CD14-positive monocyte (primary cell): Measurements from ENCODE around the gene ASMTL. TPM values are rescaled to one million over a fixed set of nuclear protein-coding genes. Genes with fewer than 3 reads are reported as not detected.

Source experiments
- DNase-seq, 3 donors: peaks; one replicate each; pipeline ENCODE4 v3.0.0-alpha.2; 2011 to 2022
- H2AFZ ChIP-seq: 2 replicates; pipeline ENCODE4 v1.6.0; 2012; ENCODE audit warnings: mild to moderate bottlenecking, low read depth, low read length, inconsistent platforms; ENCODE audit not compliant: insufficient read depth, poor library complexity, severe bottlenecking
- H3K27ac ChIP-seq, 2 donors: 1 replicate in 1 of 2; 2 replicates in 1 of 2; pipeline ENCODE4 v1.5.1; 2012 to 2013; ENCODE audit warnings: low read length in 2 of 2, control low read depth in 1 of 2, inconsistent platforms in 1 of 2, low read depth in 1 of 2, mild to moderate bottlenecking in 1 of 2
- H3K27me3 ChIP-seq, 2 donors: one replicate each; pipeline versions ENCODE4 v1.6.0 to v1.6.1; 2011 to 2013; ENCODE audit warnings: low read length in 2 of 2; ENCODE audit not compliant: control insufficient read depth in 2 of 2, insufficient read depth in 2 of 2
- H3K36me3 ChIP-seq, 2 donors: replicated peaks in 1 of 2; 1 replicate in 1 of 2; 2 replicates in 1 of 2; pipeline versions ENCODE4 v1.5.1 to v1.6.1; 2012 to 2013; ENCODE audit warnings: low read length in 2 of 2, control low read depth in 1 of 2, inconsistent platforms in 1 of 2, mild to moderate bottlenecking in 1 of 2; ENCODE audit not compliant: insufficient read depth in 2 of 2, control insufficient read depth in 1 of 2
- H3K4me1 ChIP-seq, 2 donors: 1 replicate in 1 of 2; 2 replicates in 1 of 2; pipeline versions ENCODE4 v1.5.1 to v1.6.1; 2012 to 2013; ENCODE audit warnings: low read length in 2 of 2, control low read depth in 1 of 2, inconsistent platforms in 1 of 2, mild to moderate bottlenecking in 1 of 2, moderate library complexity in 1 of 2; ENCODE audit not compliant: insufficient read depth in 2 of 2, control insufficient read depth in 1 of 2
- H3K4me2 ChIP-seq: replicated peaks from 2 replicates; pipeline ENCODE3; 2012; ENCODE audit warnings: low read length, moderate library complexity, mild to moderate bottlenecking; ENCODE audit not compliant: poor library complexity, severe bottlenecking; ENCODE audit errors: extremely low read depth
- H3K4me3 ChIP-seq, 3 experiments: fragments of 200-600 bp in 1 of 3; sonication (generic) in 1 of 3; replicated peaks in 1 of 3; 1 replicate in 2 of 3; 2 replicates in 1 of 3; pipeline ENCODE4 v1.5.1; 2011 to 2013; ENCODE audit warnings: low read length in 3 of 3, mild to moderate bottlenecking in 3 of 3, control low read depth in 2 of 3, low read depth in 2 of 3, inconsistent platforms in 1 of 3, moderate library complexity in 1 of 3
- H3K79me2 ChIP-seq: 2 replicates; pipeline ENCODE4 v1.6.0; 2012; ENCODE audit warnings: mild to moderate bottlenecking, control low read depth, inconsistent platforms, low read length, moderate library complexity; ENCODE audit not compliant: insufficient read depth
- H3K9ac ChIP-seq: 2 replicates; pipeline ENCODE4 v1.6.0; 2017; ENCODE audit warnings: low read length, mild to moderate bottlenecking; ENCODE audit not compliant: insufficient read depth, poor library complexity, severe bottlenecking
- H3K9me3 ChIP-seq, 2 donors: replicated peaks in 1 of 2; 1 replicate in 1 of 2; 2 replicates in 1 of 2; pipeline versions ENCODE4 v1.5.1 to v1.6.1; 2012 to 2013; ENCODE audit warnings: low read length in 2 of 2, control low read depth in 1 of 2; ENCODE audit not compliant: control insufficient read depth in 1 of 2, insufficient read depth in 1 of 2
- H4K20me1 ChIP-seq: 2 replicates; pipeline ENCODE4 v1.6.0; 2012; ENCODE audit warnings: mild to moderate bottlenecking, low read length, control low read depth, moderate library complexity; ENCODE audit not compliant: insufficient read depth
- H3K27ac Mint-ChIP-seq, 7 donors: one replicate each; pipeline ENCODE4 v1.8.0; 2020; ENCODE audit warnings: mild to moderate bottlenecking in 7 of 7, mixed read lengths in 7 of 7, moderate library complexity in 6 of 7, inconsistent platforms in 2 of 7
- H3K27me3 Mint-ChIP-seq, 3 donors: one replicate each; pipeline ENCODE4 v1.8.0; 2021 to 2022; ENCODE audit warnings: low read depth in 3 of 3, mild to moderate bottlenecking in 3 of 3, mixed read lengths in 3 of 3, moderate library complexity in 3 of 3, inconsistent platforms in 1 of 3
- H3K36me3 Mint-ChIP-seq, 2 donors: one replicate each; pipeline ENCODE4 v1.8.0; 2020; ENCODE audit warnings: mixed read lengths in 2 of 2, inconsistent platforms in 1 of 2, mild to moderate bottlenecking in 1 of 2
- H3K4me1 Mint-ChIP-seq: one replicate; pipeline ENCODE4 v1.8.0; 2020; ENCODE audit warnings: mild to moderate bottlenecking, mixed read lengths
- H3K4me3 Mint-ChIP-seq, 2 donors: one replicate each; pipeline ENCODE4 v1.8.0; 2020; ENCODE audit warnings: mild to moderate bottlenecking in 2 of 2, mixed read lengths in 2 of 2, moderate library complexity in 1 of 2
- H3K9me3 Mint-ChIP-seq, 7 donors: one replicate each; pipeline ENCODE4 v1.8.0; 2020 to 2022; ENCODE audit warnings: mixed read lengths in 7 of 7, mild to moderate bottlenecking in 6 of 7, moderate library complexity in 6 of 7, inconsistent platforms in 2 of 7
- CTCF ChIP-seq: fragments of 200-600 bp; IDR thresholded peaks from one replicate; pipeline ENCODE4 v1.8.0; 2022; ENCODE audit warnings: antibody characterized with exemption, mild to moderate bottlenecking
- WGBS: methylation state at CpG from one replicate; pipeline ENCODE4 v1.1.5; 2013; ENCODE audit warnings: missing lambda C conversion rate; ENCODE audit not compliant: insufficient coverage; 5-methylcytosine and 5-hydroxymethylcytosine counted together
- intact Hi-C, 2 donors: fragments of 100-400 bp; cut with micrococcal nuclease; formaldehyde crosslinking; loops; one replicate each; pipeline versions ENCODE4 v1.15.0 to v1.15.1; 2023
- polyA plus RNA-seq, 3 donors: library from polyadenylated mRNA; depleted of rRNA in 1 of 3; unstranded in 2 of 3; stranded (reverse) in 1 of 3; fragments of 300-500 nt in 2 of 3; fragments of >200 nt in 1 of 3; fragmentation: Illumina TruSeq in 2 of 3; gene quantifications; 1 replicate in 2 of 3; 2 replicates in 1 of 3; pipeline ENCODE4 v1.2.3, GENCODE V29; 2012 to 2021

ASMTL gene
- polyA plus RNA-seq, 3 donors = 19.0 to 31.5 (median 31.0) TPM

- Mint-ChIP-seq H3K27me3 (peaks cover 0 to 3% (median 1%) of the 10 kb centered on the region in 3 donors), H3K4me1 (no peaks in the 10 kb centered on the region), H3K27ac (no peak overlapping the region), H3K4me3 (no peak overlapping the region), H3K36me3 (peaks cover 27 to 48% of the 10 kb centered on the region in 2 donors), H3K9me3 (peaks cover 21 to 40% (median 35%) of the 10 kb centered on the region in 7 donors)
- Histone ChIP-seq H3K4me2 (no peak overlapping the region), H3K4me3 (no peak overlapping the region), H3K4me1 (no peaks in the 10 kb centered on the region), H4K20me1 (no peaks in the 10 kb centered on the region), H3K9ac (no peak overlapping the region), H3K27ac (no peak overlapping the region), H3K27me3 (no peaks in the 10 kb centered on the region), H3K79me2 (no peaks in the 10 kb centered on the region), H3K9me3 (peaks cover 38 to 42% of the 10 kb centered on the region in 2 donors), H2AFZ (no peak overlapping the region), H3K36me3 (peaks cover 8 to 33% of the 10 kb centered on the region in 2 donors)
- intact Hi-C loops = no loop called here
- TF ChIP-seq CTCF = no peak
- over 99% methylated on average over 10 of the region's 19 CpGs for WGBS
- no peak for DNase-seq
Observed at GRCh38 chrX:1421433-1422134, 31.1 kb downstream of the ASMTL start.

GRCh38 chrX:1420371-1420770, 32.3 kb downstream of the ASMTL start:
- Histone ChIP-seq H3K27ac (no peak overlapping the region), H3K27me3 (no peaks in the 10 kb centered on the region), H3K9me3 (peaks cover 38 to 40% of the 10 kb centered on the region in 2 donors), H4K20me1 (no peaks in the 10 kb centered on the region), H3K36me3 (peaks cover 14 to 41% of the 10 kb centered on the region in 2 donors), H3K79me2 (no peaks in the 10 kb centered on the region), H2AFZ (no peak overlapping the region), H3K4me1 (no peaks in the 10 kb centered on the region), H3K4me3 (no peak overlapping the region), H3K9ac (no peak overlapping the region), H3K4me2 (no peak overlapping the region)
- H3K9me3 Mint-ChIP-seq = peaks cover 20 to 40% (median 35%) of the 10 kb centered on the region in 7 donors
- H3K36me3 Mint-ChIP-seq = peaks cover 17 to 37% of the 10 kb centered on the region in 2 donors
- peak overlapping the region in 3 of 7 donors; percentile 1 to 43 (median 14) for H3K27ac Mint-ChIP-seq
- no peak for TF ChIP-seq CTCF
- H3K27me3 Mint-ChIP-seq = peaks cover 0 to 3% (median 1%) of the 10 kb centered on the region in 3 donors
- 85% methylated on average over 5 of the region's 14 CpGs for WGBS
- intact Hi-C loops = no loop called here
- H3K4me1 Mint-ChIP-seq = no peaks in the 10 kb centered on the region
- no peak overlapping the region for H3K4me3 Mint-ChIP-seq
- no peak for DNase-seq
